GM12878 (cell line): ENCODE measurements around the gene SMAD5. TPM values are rescaled to one million over a fixed set of nuclear protein-coding genes. Genes with fewer than 3 reads are reported as not detected.

Source experiments
- ATAC-seq: fragments of 200-7000 bp; cut with Tn5 transposase; 3 replicates; pipeline ENCODE4 v1.9.1; 2020; ENCODE audit warnings: mild to moderate bottlenecking, moderate library complexity
- BruUV-seq: library from RNA; stranded (reverse); fragments of 400-500 nt; replicated peaks from 2 replicates; lab custom pipeline; 2021; lab: Mats Ljungman, UMichigan
- CTCF ChIA-PET: fragments of 300-600 bp; sonication (Branson Sonifier 250); formaldehyde crosslinking; extraction: SDS; loops from one replicate; lab custom pipeline; 2021; ENCODE audit warnings: inconsistent platforms; lab: Yijun Ruan, JAX
- POLR2A ChIA-PET: fragments of 350-600 bp; formaldehyde crosslinking; extraction: SDS; loops from one replicate; lab custom pipeline; 2021; ENCODE audit warnings: inconsistent platforms; lab: Charles Lee
- RAD21 ChIA-PET: fragments of 300-600 bp; sonication (Branson Sonifier 250); formaldehyde crosslinking; loops from one replicate; lab custom pipeline; 2023; ENCODE audit warnings: antibody characterized with exemption; ENCODE audit not compliant: unreplicated experiment; lab: Charles Lee
- SMC1A ChIA-PET: fragments of 300-600 bp; sonication (Branson Sonifier 250); formaldehyde crosslinking; loops from one replicate; lab custom pipeline; 2023; ENCODE audit not compliant: unreplicated experiment, uncharacterized antibody; lab: Charles Lee
- DNase-seq: peaks from one replicate; pipeline ENCODE4 v3.0.0-alpha.2; 2011; ENCODE audit warnings: low read depth, low spot score
- FAIRE-seq: peaks from 3 replicates; lab custom pipeline; 2011; peaks lifted over from hg19 to GRCh38; lab: Jason Lieb, UNC
- H2AFZ ChIP-seq: 2 replicates; pipeline ENCODE4 v1.6.0; 2011; ENCODE audit warnings: low read depth, low read length, control low read depth; ENCODE audit not compliant: control insufficient read depth
- H3K27ac ChIP-seq: 2 replicates; pipeline ENCODE4 v1.5.1; 2011; ENCODE audit warnings: control low read depth; ENCODE audit not compliant: control insufficient read depth, insufficient read depth
- H3K27me3 ChIP-seq, 2 experiments: replicated peaks in 1 of 2; 2 replicates each; pipeline versions ENCODE4 v1.6.0 to v1.6.1; 2011; ENCODE audit warnings: low read length in 1 of 2; ENCODE audit not compliant: control insufficient read depth in 2 of 2, insufficient read depth in 2 of 2
- H3K36me3 ChIP-seq, 2 experiments: 2 replicates each; pipeline ENCODE4 v1.5.1; 2011; ENCODE audit warnings: low read length in 1 of 2; ENCODE audit not compliant: control insufficient read depth in 2 of 2, insufficient read depth in 2 of 2
- H3K4me1 ChIP-seq: 2 replicates; pipeline ENCODE4 v1.6.1; 2011; ENCODE audit warnings: mild to moderate bottlenecking, low read length, moderate library complexity, mixed read lengths; ENCODE audit not compliant: control insufficient read depth, insufficient read depth
- H3K4me2 ChIP-seq: 2 replicates; pipeline ENCODE4 v1.6.0; 2011; ENCODE audit warnings: control low read depth; ENCODE audit not compliant: control insufficient read depth, insufficient read depth
- H3K4me3 ChIP-seq: fragments of 200-600 bp; sonication (generic); 2 replicates; pipeline ENCODE4 v1.5.1; 2016
- H3K79me2 ChIP-seq: 2 replicates; pipeline ENCODE4 v1.6.0; 2011; ENCODE audit warnings: low read length; ENCODE audit not compliant: control insufficient read depth, insufficient read depth
- H3K9ac ChIP-seq: 2 replicates; pipeline ENCODE4 v1.8.0; 2011; ENCODE audit warnings: low read length, control low read depth, mixed read lengths; ENCODE audit not compliant: control insufficient read depth, insufficient read depth
- H3K9me3 ChIP-seq: replicated peaks from 3 replicates; pipeline ENCODE4 v1.5.1; 2011; ENCODE audit warnings: mild to moderate bottlenecking, low read length; ENCODE audit not compliant: control insufficient read depth, insufficient read depth
- H4K20me1 ChIP-seq: 2 replicates; pipeline ENCODE4 v1.6.0; 2011; ENCODE audit not compliant: control insufficient read depth, insufficient read depth
- ATF7 ChIP-seq: fragments of 450-650 bp; IDR thresholded peaks from 2 replicates; pipeline ENCODE4 v1.6.1; 2016; ENCODE audit warnings: low read depth, mild to moderate bottlenecking
- BACH1 ChIP-seq: fragments of 450-650 bp; IDR thresholded peaks from 2 replicates; pipeline ENCODE4 v1.6.1; 2017; ENCODE audit warnings: mild to moderate bottlenecking, borderline replicate concordance
- BRCA1 ChIP-seq: IDR thresholded peaks from 2 replicates; pipeline ENCODE4 v1.6.1; 2011; ENCODE audit warnings: low read depth, low read length, improper control_type of control experiment
- CREB1 ChIP-seq: IDR thresholded peaks from 2 replicates; pipeline ENCODE4 v1.6.1; 2012; ENCODE audit warnings: low read depth, mild to moderate bottlenecking, inconsistent platforms
- EP300 ChIP-seq, 2 experiments: fragments of 150-350 bp in 1 of 2; IDR thresholded peaks; 2 replicates each; pipeline ENCODE4 v1.6.1; 2011 to 2012; ENCODE audit warnings: low read depth in 2 of 2, low read length in 2 of 2, borderline replicate concordance in 1 of 2, improper control_type of control experiment in 1 of 2, inconsistent platforms in 1 of 2; ENCODE audit not compliant: control insufficient read depth in 1 of 2
- FOS ChIP-seq: IDR thresholded peaks from 3 replicates; pipeline ENCODE4 v1.6.1; 2011; ENCODE audit warnings: borderline replicate concordance; ENCODE audit not compliant: insufficient read length; ENCODE audit errors: extremely low read depth
- HDAC2 ChIP-seq: fragments of 200-600 bp; sonication (generic); IDR thresholded peaks from 2 replicates; pipeline ENCODE4 v1.6.1; 2017
- HDAC6 ChIP-seq: fragments of 200-600 bp; sonication (generic); IDR thresholded peaks from one replicate; pipeline ENCODE4 v1.8.0; 2017; ENCODE audit warnings: antibody characterized with exemption; ENCODE audit not compliant: unreplicated experiment
- IKZF1 ChIP-seq: fragments of 450-650 bp; conservative IDR thresholded peaks from 2 replicates; pipeline ENCODE4 v1.6.1; 2017; ENCODE audit warnings: antibody characterized with exemption, mild to moderate bottlenecking
- KAT2A ChIP-seq: conservative IDR thresholded peaks from 2 replicates; pipeline ENCODE4 v1.6.1; 2011; ENCODE audit warnings: low read depth, low read length; ENCODE audit not compliant: control insufficient read depth
- NFXL1 ChIP-seq: fragments of 450-650 bp; IDR thresholded peaks from 2 replicates; pipeline ENCODE4 v1.6.1; 2017; ENCODE audit warnings: antibody characterized with exemption, mild to moderate bottlenecking, borderline replicate concordance
- NFYB ChIP-seq: IDR thresholded peaks from 2 replicates; pipeline ENCODE4 v1.6.1; 2011; ENCODE audit warnings: low read depth, mild to moderate bottlenecking, low read length, improper control_type of control experiment, moderate library complexity; ENCODE audit not compliant: insufficient read depth
- POLR2AphosphoS2 ChIP-seq: IDR thresholded peaks from 2 replicates; pipeline ENCODE4 v1.6.1; 2011; ENCODE audit warnings: low read depth, mild to moderate bottlenecking, low read length, improper control_type of control experiment, moderate library complexity
- POU2F2 ChIP-seq: IDR thresholded peaks from 3 replicates; pipeline ENCODE4 v1.6.1; 2011; ENCODE audit warnings: low read depth, mild to moderate bottlenecking, low read length, borderline replicate concordance
- RUNX3 ChIP-seq: IDR thresholded peaks from 2 replicates; pipeline ENCODE4 v1.6.1; 2012; ENCODE audit warnings: low read length, inconsistent platforms
- SIX5 ChIP-seq: IDR thresholded peaks from 2 replicates; pipeline ENCODE4 v1.6.1; 2011; ENCODE audit warnings: mild to moderate bottlenecking, low read depth, low read length, moderate library complexity; ENCODE audit not compliant: severe bottlenecking
- SUZ12 ChIP-seq: fragments of 200-600 bp; sonication (generic); IDR thresholded peaks from one replicate; pipeline ENCODE4 v1.6.1; 2018; ENCODE audit warnings: antibody characterized with exemption, mild to moderate bottlenecking; ENCODE audit not compliant: unreplicated experiment
- WRNIP1 ChIP-seq: IDR thresholded peaks from 2 replicates; pipeline ENCODE4 v1.6.1; 2011; ENCODE audit warnings: low read depth, low read length, improper control_type of control experiment, borderline replicate concordance
- ZNF207 ChIP-seq: fragments of 450-650 bp; IDR thresholded peaks from 2 replicates; pipeline ENCODE4 v1.6.1; 2014; ENCODE audit warnings: antibody characterized with exemption, mild to moderate bottlenecking, borderline replicate concordance
- ZNF384 ChIP-seq: IDR thresholded peaks from 2 replicates; pipeline ENCODE4 v1.6.1; 2012; ENCODE audit warnings: low read depth, mild to moderate bottlenecking, low read length, improper control_type of control experiment, borderline replicate concordance
- WGBS: methylation state at CpG from one replicate; pipeline ENCODE4 v1.1.6; 2016; ENCODE audit warnings: low lambda C conversion rate; ENCODE audit not compliant: insufficient replicate concordance, insufficient coverage; ENCODE audit errors: missing lambda C conversion rate; 5-methylcytosine and 5-hydroxymethylcytosine counted together
- in situ Hi-C: fragments of 300-500 bp; cut with MboI; formaldehyde crosslinking; loops from 9 replicates; pipeline ENCODE4 v1.14.3; 2018; ENCODE audit warnings: mixed read lengths
- intact Hi-C: fragments of 100-400 bp; cut with micrococcal nuclease; formaldehyde crosslinking; loops from one replicate; pipeline ENCODE4 v1.14.2; 2022; ENCODE audit not compliant: unreplicated experiment
- polyA plus RNA-seq, 11 experiments: library from polyadenylated mRNA; depleted of rRNA in 4 of 11; unstranded in 6 of 11; stranded (reverse) in 5 of 11; fragments of >200 nt; fragmentation: Nextera tagmentation in 4 of 11; fragmentation: Illumina TruSeq in 1 of 11; extraction: Ambion mirVana in 4 of 11; extraction: Trizol in 1 of 11; gene quantifications; 1 replicate in 1 of 11; 2 replicates in 10 of 11; pipeline versions ENCODE4 v1.2.1 to v1.2.3, GENCODE V29; 2011 to 2016; ENCODE audit warnings: inconsistent platforms in 2 of 11, missing spikeins in 2 of 11, low read depth in 1 of 11
- total RNA-seq, 4 experiments: library from RNA; depleted of rRNA in 3 of 4; stranded (reverse); fragments of >200 nt in 3 of 4; fragmentation: Illumina TruSeq in 1 of 4; extraction: Trizol in 1 of 4; gene quantifications; 2 replicates each; pipeline versions ENCODE4 v1.2.1 to v1.2.3, GENCODE V29; 2013 to 2021
- TF ChIP-seq, protein P1 (sequence below): IDR thresholded peaks from 2 replicates; pipeline ENCODE4 v1.6.1; 2011; ENCODE audit warnings: mild to moderate bottlenecking, low read depth, low read length, moderate library complexity; ENCODE audit not compliant: insufficient replicate concordance
- TF ChIP-seq, protein P2 (sequence below): fragments of 450-650 bp; conservative IDR thresholded peaks from 2 replicates; pipeline ENCODE4 v1.6.1; 2017; ENCODE audit warnings: mild to moderate bottlenecking, moderate library complexity

SMAD5 gene
- total and polyA plus RNA-seq, 10 of the 15 experiments (the other 5 are each of a cell fraction or from before 2014, with no cell fraction given), result 3.6 to 40.6 (median 11.7) TPM

DNA sequence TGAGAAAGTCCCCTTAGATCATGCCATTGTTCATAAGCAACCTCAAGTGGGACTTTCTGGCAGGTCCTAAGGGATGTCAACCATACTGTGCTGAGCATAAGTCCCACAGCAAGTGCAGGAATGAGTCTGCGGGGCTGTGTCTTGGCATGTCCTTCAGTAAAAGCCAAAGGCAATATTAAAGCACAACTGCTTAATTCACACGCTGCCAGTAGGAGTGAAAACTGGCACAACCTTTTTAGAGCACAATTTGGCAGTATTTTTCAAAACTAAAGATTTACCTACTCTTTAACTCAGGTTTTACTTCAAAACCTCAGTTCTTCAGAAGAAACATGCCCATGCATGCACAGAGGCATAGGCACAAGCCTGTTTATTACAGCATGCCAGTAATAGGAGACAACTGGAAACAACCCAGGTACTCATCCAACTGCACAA lies 24.4 kb upstream of the SMAD5 start (continued):
- TF ChIP-seq, protein P1, sequence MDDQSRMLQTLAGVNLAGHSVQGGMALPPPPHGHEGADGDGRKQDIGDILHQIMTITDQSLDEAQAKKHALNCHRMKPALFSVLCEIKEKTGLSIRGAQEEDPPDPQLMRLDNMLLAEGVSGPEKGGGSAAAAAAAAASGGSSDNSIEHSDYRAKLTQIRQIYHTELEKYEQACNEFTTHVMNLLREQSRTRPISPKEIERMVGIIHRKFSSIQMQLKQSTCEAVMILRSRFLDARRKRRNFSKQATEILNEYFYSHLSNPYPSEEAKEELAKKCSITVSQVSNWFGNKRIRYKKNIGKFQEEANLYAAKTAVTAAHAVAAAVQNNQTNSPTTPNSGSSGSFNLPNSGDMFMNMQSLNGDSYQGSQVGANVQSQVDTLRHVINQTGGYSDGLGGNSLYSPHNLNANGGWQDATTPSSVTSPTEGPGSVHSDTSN, result no peak
- TF ChIP-seq CREB1, result no peak
- no peak for TF ChIP-seq BACH1
- TF ChIP-seq NFXL1, result no peak
- peak; percentile 71 for TF ChIP-seq RUNX3
- TF ChIP-seq, protein P2, sequence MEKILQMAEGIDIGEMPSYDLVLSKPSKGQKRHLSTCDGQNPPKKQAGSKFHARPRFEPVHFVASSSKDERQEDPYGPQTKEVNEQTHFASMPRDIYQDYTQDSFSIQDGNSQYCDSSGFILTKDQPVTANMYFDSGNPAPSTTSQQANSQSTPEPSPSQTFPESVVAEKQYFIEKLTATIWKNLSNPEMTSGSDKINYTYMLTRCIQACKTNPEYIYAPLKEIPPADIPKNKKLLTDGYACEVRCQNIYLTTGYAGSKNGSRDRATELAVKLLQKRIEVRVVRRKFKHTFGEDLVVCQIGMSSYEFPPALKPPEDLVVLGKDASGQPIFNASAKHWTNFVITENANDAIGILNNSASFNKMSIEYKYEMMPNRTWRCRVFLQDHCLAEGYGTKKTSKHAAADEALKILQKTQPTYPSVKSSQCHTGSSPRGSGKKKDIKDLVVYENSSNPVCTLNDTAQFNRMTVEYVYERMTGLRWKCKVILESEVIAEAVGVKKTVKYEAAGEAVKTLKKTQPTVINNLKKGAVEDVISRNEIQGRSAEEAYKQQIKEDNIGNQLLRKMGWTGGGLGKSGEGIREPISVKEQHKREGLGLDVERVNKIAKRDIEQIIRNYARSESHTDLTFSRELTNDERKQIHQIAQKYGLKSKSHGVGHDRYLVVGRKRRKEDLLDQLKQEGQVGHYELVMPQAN, result no peak
- no peak for TF ChIP-seq BRCA1
- no peak for TF ChIP-seq KAT2A

DNA sequence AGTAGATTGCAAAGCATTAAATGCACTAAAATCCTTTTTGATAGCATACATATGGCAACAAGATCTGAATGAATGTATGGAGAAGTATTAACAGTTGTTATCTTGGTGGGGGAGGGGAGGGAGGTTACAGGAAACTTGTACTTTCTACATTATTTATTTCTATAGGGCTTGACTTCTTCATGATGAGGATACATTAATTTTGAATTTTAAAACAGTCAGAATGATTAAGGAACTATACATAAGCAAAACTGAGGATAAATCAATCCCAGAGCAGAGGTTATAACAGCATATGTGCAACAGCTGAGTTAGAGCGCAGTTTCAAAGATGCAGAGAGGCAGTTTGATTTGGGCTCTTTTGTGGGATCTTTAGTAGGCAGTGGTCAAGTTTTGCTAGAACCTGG lies 23.9 kb upstream of the SMAD5 start:
- POLR2A ChIA-PET, result interaction anchor here (1.9 kb wide), 1 partner anchor 23 kb away, joined by 6 read pairs; no protein-coding TSS in a partner anchor
- DNase-seq, result no peak
- Histone ChIP-seq H3K4me3 (no peak overlapping the region), H3K27me3 (no peaks in the 10 kb centered on the region), H4K20me1 (no peaks in the 10 kb centered on the region), H3K9me3 (no peaks in the 10 kb centered on the region), H2AFZ (no peak overlapping the region), H3K79me2 (no peaks in the 10 kb centered on the region), H3K9ac (no peak overlapping the region), H3K4me1 (no peaks in the 10 kb centered on the region), H3K27ac (no peak overlapping the region), H3K4me2 (no peak overlapping the region), H3K36me3 (no peaks in the 10 kb centered on the region)
- RAD21 ChIA-PET, result interaction anchor here (0.8 to 2.3 kb wide), 7 partner anchors 8 to 103 kb away, joined by 3 to 13 read pairs (median 3); partner anchors contain the start of gene SMAD5
- no TSS peak for BruUV-seq
- ATAC-seq, result no peak
- in situ Hi-C loops, result no loop called here
- CTCF ChIA-PET, result interaction anchor here (1.3 kb wide), 1 partner anchor 34 kb away, joined by 5 read pairs; no protein-coding TSS in a partner anchor
- intact Hi-C loops, result no loop called here
- SMC1A ChIA-PET, result interaction anchor here (0.9 to 4.7 kb wide), 9 partner anchors 8 to 58 kb away, joined by 3 to 22 read pairs (median 6); no protein-coding TSS in a partner anchor
- FAIRE-seq, result no peak
- WGBS, result 96% methylated on average over 1 of the region's 1 CpG
- TF ChIP-seq HDAC6, result no peak
- no peak for TF ChIP-seq ATF7
- no peak for TF ChIP-seq EP300 (IDR thresholded peaks at IDR 0.05; ENCODE audit: borderline replicate concordance in 1 of 2, control insufficient read depth in 1 of 2, low read depth in 2 of 2, low read length in 2 of 2)
- TF ChIP-seq POU2F2, result no peak
- no peak for TF ChIP-seq ZNF207
- TF ChIP-seq ZNF384, result no peak
- TF ChIP-seq NFYB, result no peak
- TF ChIP-seq SUZ12, result no peak
- TF ChIP-seq SIX5, result no peak
- TF ChIP-seq HDAC2, result no peak
- TF ChIP-seq IKZF1, result no peak
- no peak for TF ChIP-seq WRNIP1
- TF ChIP-seq POLR2AphosphoS2, result no peak
- no peak for TF ChIP-seq FOS
